ENCODE measurements around the gene MCTP1.

GRCh38 chr5:95229646-95230045 is 55.2 kb downstream of the MCTP1 start:
- TF ChIP-seq FOXM1 (IDR thresholded peaks at IDR 0.05; ENCODE audit: borderline replicate concordance, low read depth), result no peak
- TF ChIP-seq MAX (IDR thresholded peaks at IDR 0.05), result no peak
- TF ChIP-seq EGR1 (IDR thresholded peaks at IDR 0.05), result no peak
- TF ChIP-seq RAD21 (IDR thresholded peaks at IDR 0.05; ENCODE audit: low read depth), result no peak
- TF ChIP-seq TCF12 (IDR thresholded peaks at IDR 0.05; ENCODE audit: low read depth), result no peak
- no peak for TF ChIP-seq ZBTB7A (IDR thresholded peaks at IDR 0.05; ENCODE audit: low read depth)
- no peak for TF ChIP-seq TAF1 (IDR thresholded peaks at IDR 0.05; ENCODE audit: low read depth)
- TF ChIP-seq REST (IDR thresholded peaks at IDR 0.05; ENCODE audit: low read depth), result no peak
